Right renal cortex interstitium (tissue), 3 donors: ENCODE data around the gene ZNF487. TPM values are rescaled to one million over a fixed set of nuclear protein-coding genes. Genes with fewer than 3 reads are reported as not detected.
"Not testable (repeated sequence)": the region's sequence is repeated elsewhere in the genome, so short reads cannot be mapped to it uniquely, and the experiment has no call there.

Experiments used
- DNase-seq, 3 donors: peaks; one replicate each; pipeline ENCODE4 v3.0.0-alpha.2; 2013; ENCODE audit warnings: low read depth in 3 of 3, low spot score in 2 of 3
- polyA plus RNA-seq, 3 donors: library from polyadenylated mRNA; unstranded; fragments of 120-200 nt; gene quantifications; one replicate each; pipeline ENCODE4 v1.2.1, GENCODE V29; 2013; ENCODE audit not compliant: insufficient read length in 3 of 3

ZNF487 gene
- polyA plus RNA-seq, 3 donors: 10.7 to 11.9 (median 11.6) TPM

GRCh38 chr10:43403911-43404703 is 32.8 kb upstream of the ZNF487 start:
- no peak for DNase-seq

GRCh38 chr10:43404704-43405084 is 32.2 kb upstream of the ZNF487 start:
- no peak for DNase-seq

GRCh38 chr10:43407148-43407575 is 29.7 kb upstream of the ZNF487 start:
- DNase-seq: peak in 1 of 3 donors; percentile 38

- peak in 2 of 3 donors; percentile 79 to 81 for DNase-seq
Measured at GRCh38 chr10:43407576-43408330, 29.2 kb upstream of the ZNF487 start.

GRCh38 chr10:43408331-43408709 is 28.6 kb upstream of the ZNF487 start:
- no peak for DNase-seq

GRCh38 chr10:43408710-43409384 is 28.1 kb upstream of the ZNF487 start, which contains the start of gene HNRNPF:
Gene HNRNPF, minus strand, starts transcription at chr10:43409186. Its CDS starts 21,302 bp downstream, at chr10:43387884.
- DNase-seq: peak in 2 of 3 donors; percentile 86 to 90

- DNase-seq: peak in 1 of 3 donors; percentile 33
Measured at GRCh38 chr10:43409385-43410109, 27.4 kb upstream of the ZNF487 start.

- DNase-seq: no peak
Measured at GRCh38 chr10:43410345-43410744, 26.6 kb upstream of the ZNF487 start.

- no peak for DNase-seq
Measured at GRCh38 chr10:43411536-43411935, 25.4 kb upstream of the ZNF487 start.

- no peak for DNase-seq
Measured at GRCh38 chr10:43415544-43415943, 21.4 kb upstream of the ZNF487 start.

- DNase-seq: no peak
Measured at GRCh38 chr10:43417950-43418768, 18.8 kb upstream of the ZNF487 start.

- no peak for DNase-seq
Measured at GRCh38 chr10:43419997-43420368, 16.9 kb upstream of the ZNF487 start.

- DNase-seq: peak in 1 of 3 donors; percentile 64
Measured at GRCh38 chr10:43420369-43421200, 16.3 kb upstream of the ZNF487 start.

GRCh38 chr10:43421201-43421507 is 15.8 kb upstream of the ZNF487 start:
- DNase-seq: no peak

GRCh38 chr10:43421519-43421918 is 15.4 kb upstream of the ZNF487 start:
- no peak for DNase-seq

GRCh38 chr10:43421944-43422343 is 15.0 kb upstream of the ZNF487 start:
- DNase-seq: not testable (repeated sequence)

GRCh38 chr10:43424416-43424815 is 12.5 kb upstream of the ZNF487 start:
- DNase-seq: no peak

- not testable (repeated sequence) for DNase-seq
Measured at GRCh38 chr10:43426476-43426875, 10.4 kb upstream of the ZNF487 start.
